Measurements from ENCODE around the gene SYCP2. TPM values are rescaled to one million over a fixed set of nuclear protein-coding genes. Genes with fewer than 3 reads are reported as not detected.

The SYCP2 gene
- total RNA-seq, 1 experiment from 2014 or later: 1.8 TPM

DNA sequence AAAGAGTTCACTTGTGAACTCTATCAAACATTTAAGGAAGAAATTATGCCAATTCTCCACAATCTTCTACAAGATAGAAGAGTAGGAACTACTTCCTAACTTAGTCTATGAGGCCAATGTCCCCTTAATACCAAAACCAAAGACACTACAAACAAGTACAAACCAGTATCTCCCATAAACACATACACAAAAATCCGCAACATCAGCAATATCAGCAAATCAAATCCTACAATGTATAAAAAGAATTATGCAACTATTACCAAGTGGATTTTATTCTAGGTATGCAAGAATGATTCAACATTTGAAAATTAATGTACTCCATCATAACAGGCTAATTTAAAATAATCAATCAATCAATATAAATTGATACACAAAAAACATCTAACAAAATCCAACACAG lies 45.4 kb downstream of the SYCP2 start:
- Histone ChIP-seq H3K9ac (ENCODE audit: low read length) (no peak overlapping the region), H3K79me2 (ENCODE audit: low read length) (no peaks in the 10 kb centered on the region), H3K27ac (ENCODE audit: low read length) (no peak overlapping the region), H3K4me3 (ENCODE audit: low read length) (no peak overlapping the region), H3K4me1 (ENCODE audit: insufficient read depth, low read length) (peaks cover 8% of the 10 kb centered on the region; the same call in 1 of the 2 replicates), H4K20me1 (ENCODE audit: low read length) (no peaks in the 10 kb centered on the region), H3K9me3 (ENCODE audit: low read length) (no peaks in the 10 kb centered on the region), H3K9me2 (replicated peaks; ENCODE audit: low read length) (no peaks in the 10 kb centered on the region), H3K36me3 (ENCODE audit: low read depth, low read length) (no peaks in the 10 kb centered on the region), H3K4me2 (ENCODE audit: low read length) (no peak overlapping the region), H3F3A (ENCODE audit: low read length, unreplicated experiment) (no peaks in the 10 kb centered on the region), H2AFZ (ENCODE audit: low read length) (no peak overlapping the region), H3K27me3 (ENCODE audit: low read length) (no peaks in the 10 kb centered on the region)
- DNase-seq: no peak
- ATAC-seq: no peak
- ChIA-PET POLR2A (ENCODE audit: unreplicated experiment) (no interaction called here), CTCF (no interaction called here)
- BruUV-seq (replicated peaks): no TSS peak
- intact Hi-C loops (cut with micrococcal nuclease): no loop called here
- TF ChIP-seq, protein P1, sequence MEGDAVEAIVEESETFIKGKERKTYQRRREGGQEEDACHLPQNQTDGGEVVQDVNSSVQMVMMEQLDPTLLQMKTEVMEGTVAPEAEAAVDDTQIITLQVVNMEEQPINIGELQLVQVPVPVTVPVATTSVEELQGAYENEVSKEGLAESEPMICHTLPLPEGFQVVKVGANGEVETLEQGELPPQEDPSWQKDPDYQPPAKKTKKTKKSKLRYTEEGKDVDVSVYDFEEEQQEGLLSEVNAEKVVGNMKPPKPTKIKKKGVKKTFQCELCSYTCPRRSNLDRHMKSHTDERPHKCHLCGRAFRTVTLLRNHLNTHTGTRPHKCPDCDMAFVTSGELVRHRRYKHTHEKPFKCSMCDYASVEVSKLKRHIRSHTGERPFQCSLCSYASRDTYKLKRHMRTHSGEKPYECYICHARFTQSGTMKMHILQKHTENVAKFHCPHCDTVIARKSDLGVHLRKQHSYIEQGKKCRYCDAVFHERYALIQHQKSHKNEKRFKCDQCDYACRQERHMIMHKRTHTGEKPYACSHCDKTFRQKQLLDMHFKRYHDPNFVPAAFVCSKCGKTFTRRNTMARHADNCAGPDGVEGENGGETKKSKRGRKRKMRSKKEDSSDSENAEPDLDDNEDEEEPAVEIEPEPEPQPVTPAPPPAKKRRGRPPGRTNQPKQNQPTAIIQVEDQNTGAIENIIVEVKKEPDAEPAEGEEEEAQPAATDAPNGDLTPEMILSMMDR (conservative IDR thresholded peaks at IDR 0.05; ENCODE audit: low read depth, low read length): no peak
- no peak for TF ChIP-seq EZH2phosphoT487 (IDR thresholded peaks at IDR 0.05; ENCODE audit: borderline replicate concordance, low read length)
- TF ChIP-seq EZH2 (IDR thresholded peaks at IDR 0.05; ENCODE audit: low read length, unreplicated experiment): no peak

- Histone ChIP-seq H3K4me2 (ENCODE audit: low read length) (no peak overlapping the region), H2AFZ (ENCODE audit: low read length) (no peak overlapping the region), H3K4me3 (ENCODE audit: low read length) (no peak overlapping the region), H3K36me3 (ENCODE audit: low read depth, low read length) (no peaks in the 10 kb centered on the region), H3K9ac (ENCODE audit: low read length) (no peak overlapping the region), H3K79me2 (ENCODE audit: low read length) (no peaks in the 10 kb centered on the region), H3F3A (ENCODE audit: low read length, unreplicated experiment) (no peaks in the 10 kb centered on the region), H3K9me2 (replicated peaks; ENCODE audit: low read length) (no peaks in the 10 kb centered on the region), H3K4me1 (ENCODE audit: insufficient read depth, low read length) (peaks cover 8% of the 10 kb centered on the region; the same call in 1 of the 2 replicates), H3K27me3 (ENCODE audit: low read length) (no peaks in the 10 kb centered on the region), H4K20me1 (ENCODE audit: low read length) (no peaks in the 10 kb centered on the region), H3K27ac (ENCODE audit: low read length) (no peak overlapping the region), H3K9me3 (ENCODE audit: low read length) (no peaks in the 10 kb centered on the region)
- intact Hi-C loops (cut with micrococcal nuclease): no loop called here
- BruUV-seq (replicated peaks): no TSS peak
- no peak for ATAC-seq
- DNase-seq: no peak
- ChIA-PET POLR2A (ENCODE audit: unreplicated experiment) (no interaction called here), CTCF (no interaction called here)
- TF ChIP-seq EZH2 (IDR thresholded peaks at IDR 0.05; ENCODE audit: low read length, unreplicated experiment) (no peak), EZH2phosphoT487 (IDR thresholded peaks at IDR 0.05; ENCODE audit: borderline replicate concordance, low read length) (no peak)
- TF ChIP-seq, protein P1 (conservative IDR thresholded peaks at IDR 0.05; ENCODE audit: low read depth, low read length): no peak
Observed at GRCh38 chr20:59884494-59884893, 48.9 kb downstream of the SYCP2 start.

DNA sequence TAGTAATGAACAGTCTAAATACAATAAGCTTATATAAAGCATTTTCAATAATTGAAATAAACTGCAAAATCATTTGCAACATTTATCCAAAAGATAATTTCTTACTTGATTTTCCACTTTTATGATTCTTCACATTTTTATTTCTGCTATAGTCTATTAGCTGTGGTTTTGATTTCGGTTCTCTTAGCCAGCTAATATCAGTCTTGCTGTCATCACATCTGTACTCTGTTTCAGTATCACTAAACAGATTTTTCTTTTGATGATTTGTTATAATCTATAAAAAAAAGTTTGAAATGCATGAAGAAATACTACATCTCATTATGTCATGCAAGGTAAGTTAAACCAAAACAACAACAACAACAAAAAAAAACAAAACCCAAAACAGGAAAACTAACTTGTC lies 53.2 kb downstream of the SYCP2 start:
- no peak overlapping the region for H2AFZ ChIP-seq (ENCODE audit: low read length)
- H3K27me3 ChIP-seq (ENCODE audit: low read length): no peaks in the 10 kb centered on the region
- no peaks in the 10 kb centered on the region for H4K20me1 ChIP-seq (ENCODE audit: low read length)
- ATAC-seq (no peak), DNase-seq (no peak)
- TF ChIP-seq EZH2phosphoT487 (IDR thresholded peaks at IDR 0.05; ENCODE audit: borderline replicate concordance, low read length) (no peak), EZH2 (IDR thresholded peaks at IDR 0.05; ENCODE audit: low read length, unreplicated experiment) (no peak)
- TF ChIP-seq, protein P1 (conservative IDR thresholded peaks at IDR 0.05; ENCODE audit: low read depth, low read length): no peak
- no peak overlapping the region for H3K27ac ChIP-seq (ENCODE audit: low read length)
- H3K36me3 ChIP-seq (ENCODE audit: low read depth, low read length): no peaks in the 10 kb centered on the region
- no peak overlapping the region for H3K4me2 ChIP-seq (ENCODE audit: low read length)
- no peaks in the 10 kb centered on the region for H3K9me3 ChIP-seq (ENCODE audit: low read length)
- H3K9ac ChIP-seq (ENCODE audit: low read length): no peak overlapping the region
- no peak overlapping the region for H3K4me3 ChIP-seq (ENCODE audit: low read length)
- ChIA-PET POLR2A (ENCODE audit: unreplicated experiment) (no interaction called here), CTCF (no interaction called here)
- peaks cover 8% of the 10 kb centered on the region; the same call in 1 of the 2 replicates for H3K4me1 ChIP-seq (ENCODE audit: insufficient read depth, low read length)
- no peaks in the 10 kb centered on the region for H3F3A ChIP-seq (ENCODE audit: low read length, unreplicated experiment)
- H3K9me2 ChIP-seq (replicated peaks; ENCODE audit: low read length): no peaks in the 10 kb centered on the region
- BruUV-seq (replicated peaks): no TSS peak
- H3K79me2 ChIP-seq (ENCODE audit: low read length): no peaks in the 10 kb centered on the region
- intact Hi-C loops (cut with micrococcal nuclease): no loop called here

All from PC-3 (cell line).